ENCODE measurements around the gene KIAA0232.

KIAA0232 gene

GRCh38 chr4:6782147-6782845 lies at the start of gene KIAA0232:
Gene KIAA0232, plus strand, starts transcription at chr4:6782727. Its CDS starts 41,727 bp downstream, at chr4:6824454.
- DNase-seq (ENCODE audit: low read depth in 2 of 2) = peak; percentile 75 to 88

GRCh38 chr4:6733358-6734164 lies 49.0 kb upstream of the KIAA0232 start:
- no peak for DNase-seq (ENCODE audit: low read depth in 2 of 2)

- DNase-seq (ENCODE audit: low read depth in 2 of 2) = no peak
Observed at GRCh38 chr4:6734165-6734786, 48.3 kb upstream of the KIAA0232 start.

- DNase-seq (ENCODE audit: low read depth in 2 of 2) = no peak
Observed at GRCh38 chr4:6739920-6740319, 42.6 kb upstream of the KIAA0232 start.

- no peak for DNase-seq (ENCODE audit: low read depth in 2 of 2)
Observed at GRCh38 chr4:6740347-6740746, 42.2 kb upstream of the KIAA0232 start.

- no peak for DNase-seq (ENCODE audit: low read depth in 2 of 2)
Observed at GRCh38 chr4:6742507-6742906, 40.0 kb upstream of the KIAA0232 start.

- DNase-seq (ENCODE audit: low read depth in 2 of 2) = no peak
Observed at GRCh38 chr4:6742989-6743388, 39.5 kb upstream of the KIAA0232 start.

- DNase-seq (ENCODE audit: low read depth in 2 of 2) = no peak
Observed at GRCh38 chr4:6746721-6747293, 35.7 kb upstream of the KIAA0232 start.

- no peak for DNase-seq (ENCODE audit: low read depth in 2 of 2)
Observed at GRCh38 chr4:6747294-6748051, 35.1 kb upstream of the KIAA0232 start.

GRCh38 chr4:6748286-6748685 lies 34.2 kb upstream of the KIAA0232 start:
- DNase-seq (ENCODE audit: low read depth in 2 of 2) = no peak

- DNase-seq (ENCODE audit: low read depth in 2 of 2) = no peak
Observed at GRCh38 chr4:6749340-6750171, 33.0 kb upstream of the KIAA0232 start.

GRCh38 chr4:6750286-6751221 lies 32.0 kb upstream of the KIAA0232 start:
- no peak for DNase-seq (ENCODE audit: low read depth in 2 of 2)

GRCh38 chr4:6751611-6752485 lies 30.7 kb upstream of the KIAA0232 start:
- no peak for DNase-seq (ENCODE audit: low read depth in 2 of 2)

GRCh38 chr4:6752486-6752829 lies 30.1 kb upstream of the KIAA0232 start:
- DNase-seq (ENCODE audit: low read depth in 2 of 2) = no peak

GRCh38 chr4:6753103-6753560 lies 29.4 kb upstream of the KIAA0232 start:
- DNase-seq (ENCODE audit: low read depth in 2 of 2) = no peak

- no peak for DNase-seq (ENCODE audit: low read depth in 2 of 2)
Observed at GRCh38 chr4:6753891-6754290, 28.6 kb upstream of the KIAA0232 start.

- no peak for DNase-seq (ENCODE audit: low read depth in 2 of 2)
Observed at GRCh38 chr4:6754481-6755087, 27.9 kb upstream of the KIAA0232 start.

- no peak for DNase-seq (ENCODE audit: low read depth in 2 of 2)
Observed at GRCh38 chr4:6755088-6755753, 27.3 kb upstream of the KIAA0232 start.
